GM13977 (cell line): Measurements from ENCODE around the gene SPO11.

Source experiments
- DNase-seq: peaks from one replicate; pipeline ENCODE4 v3.0.0; 2012; ENCODE audit warnings: low spot score
- CTCF ChIP-seq: IDR thresholded peaks from 2 replicates; pipeline ENCODE4 v1.5.1; 2012; ENCODE audit warnings: mild to moderate bottlenecking, control low read depth; ENCODE audit not compliant: insufficient read depth; ENCODE audit errors: extremely low read depth, missing control alignments
- in situ Hi-C: fragments of 300-500 bp; cut with MboI; formaldehyde crosslinking; loops from one replicate; pipeline ENCODE4 v1.12.0; 2022; ENCODE audit warnings: low sequenced_read_pairs, low pct_unique_long_range_greater_than_20kb, mixed read lengths, inconsistent platforms; ENCODE audit not compliant: unreplicated experiment

The SPO11 gene

GRCh38 chr20:57319584-57319983, 10.0 kb upstream of the SPO11 start:
- in situ Hi-C loops, result no loop called here
- DNase-seq, result no peak

DNA sequence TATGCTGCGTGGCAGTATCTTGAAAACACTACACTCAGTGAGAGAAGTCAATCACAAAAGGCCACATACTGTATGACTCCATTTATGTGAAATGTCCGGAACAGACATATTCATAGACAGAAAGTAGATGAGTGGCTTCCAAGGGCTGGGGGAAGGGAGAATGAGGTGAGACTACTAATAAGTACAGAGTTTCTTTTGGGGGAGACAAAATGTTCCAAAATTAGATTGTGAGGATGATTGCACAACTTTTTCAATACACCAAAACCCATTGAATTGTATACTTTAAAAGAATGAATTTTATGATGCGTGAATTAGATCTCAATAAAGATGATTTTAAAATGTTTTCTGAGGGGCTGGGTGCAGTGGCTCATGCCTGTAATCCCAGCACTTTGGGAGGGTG, 9.2 kb upstream of the SPO11 start:
- in situ Hi-C loops, result no loop called here
- DNase-seq, result no peak
- no peak for TF ChIP-seq CTCF

More at GRCh38 chr20:57319584-57319983, 10.0 kb upstream of the SPO11 start:
- TF ChIP-seq CTCF, result no peak

- no peak for TF ChIP-seq CTCF
- no peak for DNase-seq
- in situ Hi-C loops, result no loop called here
Measured at GRCh38 chr20:57321142-57321541, 8.5 kb upstream of the SPO11 start.

- DNase-seq, result no peak
- TF ChIP-seq CTCF, result no peak
- in situ Hi-C loops, result no loop called here
Measured at GRCh38 chr20:57322476-57322875, 7.1 kb upstream of the SPO11 start.

DNA sequence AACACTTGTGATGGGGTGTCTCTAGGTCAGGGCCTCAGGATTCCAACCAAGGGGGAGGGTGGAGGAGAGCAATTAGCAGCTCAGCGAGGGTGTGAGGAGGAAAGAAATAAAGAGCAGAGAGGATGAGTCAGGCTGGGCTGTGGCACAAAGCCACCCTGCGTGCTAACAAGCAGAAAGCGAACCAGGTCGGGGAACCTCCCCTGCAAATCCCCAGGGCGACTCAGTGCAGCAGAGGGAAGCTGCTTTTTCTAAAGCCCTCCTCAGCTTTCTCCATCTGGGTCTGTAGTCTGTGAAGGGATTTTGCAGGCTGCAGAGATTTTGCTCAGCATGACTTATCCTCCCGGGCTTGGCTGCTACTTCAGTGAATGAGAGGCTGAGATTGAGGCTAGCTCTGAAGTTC, 6.6 kb upstream of the SPO11 start:
- no peak for DNase-seq
- in situ Hi-C loops, result no loop called here
- no peak for TF ChIP-seq CTCF

GRCh38 chr20:57325632-57326356, 3.8 kb upstream of the SPO11 start:
- in situ Hi-C loops, result no loop called here
- no peak for DNase-seq
- TF ChIP-seq CTCF, result no peak
